GF-D8 (cell line): ENCODE measurements around the gene MBTD1.

Experiments used
- DNase-seq: peaks from one replicate; lab custom pipeline; 2025; lab: John Stamatoyannopoulos, UW

Gene MBTD1

GRCh38 chr17:51144266-51145022 lies 115.4 kb downstream of the MBTD1 start:
- no peak for DNase-seq

DNA sequence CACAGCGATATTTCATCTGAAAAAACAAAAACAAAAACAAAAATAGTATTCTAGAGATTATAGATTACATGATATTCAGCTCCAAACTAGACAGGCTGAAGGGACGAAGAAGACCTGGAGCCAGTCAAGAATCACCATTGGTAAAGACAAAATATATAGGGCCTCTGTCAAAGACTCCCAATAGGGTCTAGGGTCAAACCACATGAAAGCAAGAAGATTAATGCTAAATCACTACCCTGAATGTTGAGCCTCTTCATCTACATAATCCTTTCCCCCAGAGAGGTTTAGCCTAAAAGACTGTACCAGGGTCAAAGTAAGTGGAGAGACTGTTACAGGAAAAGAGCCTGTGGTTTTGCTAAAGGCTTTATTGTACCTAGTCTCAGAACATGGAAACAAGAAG lies 117.3 kb downstream of the MBTD1 start:
- DNase-seq, result no peak

GRCh38 chr17:51135956-51136355 lies 123.9 kb downstream of the MBTD1 start:
- no peak for DNase-seq

DNA sequence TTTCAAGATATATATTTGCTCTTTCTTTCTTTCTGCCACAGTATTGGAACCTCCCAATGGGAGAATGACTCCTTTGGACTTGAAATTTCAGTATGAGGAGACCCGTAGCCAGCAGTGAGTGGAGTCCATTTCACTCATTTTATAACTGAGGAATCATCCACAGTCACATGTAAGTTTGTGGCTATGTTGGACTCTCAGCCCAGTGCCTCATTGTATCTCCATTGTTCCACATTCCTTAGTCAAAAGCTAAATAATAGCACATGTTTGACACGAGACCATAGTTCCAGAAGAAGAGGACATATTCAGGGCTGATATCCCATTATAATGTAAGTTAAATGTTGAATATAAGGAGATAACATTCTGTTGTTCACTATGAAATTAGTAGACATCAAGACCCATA lies 126.5 kb downstream of the MBTD1 start:
- no peak for DNase-seq

DNA sequence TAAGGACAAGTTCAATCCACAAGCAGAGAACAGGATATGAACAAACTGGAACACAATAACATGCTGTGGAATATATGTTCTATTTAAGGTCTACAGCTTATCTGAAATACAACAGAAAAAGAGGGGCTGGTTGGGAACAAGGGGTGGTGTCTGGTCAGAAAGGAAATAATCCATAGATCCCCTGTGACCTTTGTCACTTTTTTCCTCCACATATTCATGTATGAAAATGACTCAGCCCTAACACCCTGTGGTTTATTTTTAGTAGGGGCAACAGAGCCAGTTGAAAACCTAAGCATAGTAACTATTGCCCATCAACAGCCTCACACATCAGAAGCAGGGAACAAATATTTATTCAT lies 126.9 kb downstream of the MBTD1 start:
- DNase-seq, result no peak

DNA sequence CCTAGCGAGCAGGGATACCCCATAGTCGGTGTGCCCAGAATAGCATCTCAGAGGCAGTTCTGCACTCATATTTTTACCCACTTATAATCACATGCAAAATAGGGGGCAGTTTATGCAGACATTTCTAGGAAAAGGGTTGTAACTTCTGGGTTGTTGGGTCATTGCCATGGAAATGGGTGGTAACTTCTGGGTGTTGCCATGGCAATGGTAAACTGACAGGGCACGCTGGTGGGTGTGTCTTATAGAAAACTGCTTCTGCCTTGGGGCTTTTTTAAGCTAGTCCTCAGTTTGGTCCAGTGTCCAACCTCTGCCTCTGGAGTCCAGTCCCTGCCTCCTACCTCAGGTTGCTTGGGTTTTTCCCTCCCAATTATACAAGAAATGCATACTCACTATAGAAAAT lies 131.8 kb downstream of the MBTD1 start:
- DNase-seq, result no peak
